Measurements from ENCODE around the gene LIPK.
"Not testable (repeated sequence)": the region's sequence is repeated elsewhere in the genome, so short reads cannot be mapped to it uniquely, and the experiment has no call there.

The LIPK gene

DNA sequence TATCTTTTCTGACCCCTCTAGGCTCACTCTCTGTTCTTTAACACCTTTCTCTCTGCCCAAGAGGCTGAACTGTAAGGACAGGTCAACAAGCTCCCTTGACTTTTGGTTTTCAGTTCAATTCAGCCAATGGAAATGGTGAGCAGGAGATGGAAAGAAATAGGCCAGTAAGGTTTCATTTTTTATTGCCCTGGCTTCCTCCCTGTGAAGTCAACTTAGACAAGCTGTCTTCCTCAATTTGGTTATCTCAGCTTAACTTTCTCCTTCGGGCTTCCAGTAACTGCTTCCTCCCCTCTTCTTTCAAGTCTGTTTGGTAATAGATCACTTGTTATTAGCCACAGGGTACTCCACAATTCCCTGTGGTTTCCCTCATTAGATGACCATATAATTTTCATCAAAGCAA, 19.7 kb downstream of the LIPK start:
- no peak for DNase-seq

DNA sequence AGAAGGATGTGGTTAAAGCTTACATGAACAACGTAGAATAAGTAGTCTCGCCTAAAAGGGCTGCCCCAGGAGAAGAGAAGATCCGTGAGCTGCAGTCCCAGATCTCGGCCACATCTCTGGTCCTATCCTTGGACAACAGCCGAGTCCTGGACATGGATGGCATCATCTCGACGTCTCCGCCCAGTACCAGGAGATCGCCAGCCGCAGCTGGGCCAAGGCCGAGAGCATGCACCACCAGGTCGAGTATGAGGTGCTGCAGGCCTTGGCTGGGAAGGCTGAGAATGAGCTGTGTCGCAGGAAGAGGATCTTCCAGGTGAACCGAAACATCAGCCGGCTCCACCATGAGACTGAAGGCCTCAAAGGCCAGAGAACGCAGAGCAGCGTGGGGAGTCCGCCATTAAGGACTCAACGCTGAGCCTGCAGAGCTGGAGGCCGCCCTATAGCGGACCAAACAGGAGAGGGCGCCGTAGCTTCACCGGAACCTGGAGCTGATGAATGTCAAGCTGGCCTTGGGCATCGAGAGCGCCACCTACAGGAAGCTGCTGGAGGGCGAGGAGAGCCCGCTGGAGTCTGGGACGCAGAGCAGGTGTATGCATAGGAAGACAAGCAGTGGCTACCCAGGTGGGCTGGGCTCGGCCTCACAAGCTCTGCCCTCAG, 22.2 kb downstream of the LIPK start:
- no peak for DNase-seq

DNA sequence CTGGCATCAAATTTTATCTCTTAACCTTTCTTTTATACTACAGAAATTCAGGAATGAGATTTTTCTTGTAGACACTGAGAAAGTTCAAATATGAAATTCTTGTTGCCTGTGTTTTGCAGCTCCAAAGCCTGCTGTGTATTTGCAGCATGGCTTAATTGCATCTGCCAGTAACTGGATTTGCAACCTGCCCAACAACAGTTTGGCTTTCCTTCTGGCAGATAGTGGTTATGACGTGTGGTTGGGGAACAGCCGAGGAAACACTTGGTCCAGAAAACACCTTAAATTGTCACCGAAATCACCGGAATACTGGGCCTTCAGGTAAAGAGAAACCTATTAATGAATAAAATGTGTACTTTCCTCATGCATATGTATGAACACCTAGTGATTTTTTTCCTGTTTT, 24.8 kb downstream of the LIPK start:
- DNase-seq, result no peak

DNA sequence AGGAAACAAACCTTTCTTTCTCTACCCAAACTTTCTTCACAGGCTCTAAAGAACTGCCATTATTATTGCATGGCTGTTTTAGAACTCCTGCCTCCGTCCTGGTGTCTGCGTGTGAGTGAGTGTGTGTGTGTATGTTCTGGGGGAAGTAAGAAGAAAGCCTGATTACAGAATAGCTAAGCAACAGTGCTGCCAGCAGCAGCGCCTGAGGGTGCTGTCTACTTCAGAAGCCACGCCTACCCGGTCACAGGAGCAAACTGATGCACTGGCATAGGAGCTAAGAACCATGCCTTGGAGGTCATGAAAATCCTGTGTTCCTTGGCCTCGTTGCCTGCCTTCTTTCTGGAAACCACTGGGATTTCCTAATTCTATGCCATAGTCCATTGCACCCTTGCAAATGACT, 25.2 kb downstream of the LIPK start:
- no peak for DNase-seq

DNA sequence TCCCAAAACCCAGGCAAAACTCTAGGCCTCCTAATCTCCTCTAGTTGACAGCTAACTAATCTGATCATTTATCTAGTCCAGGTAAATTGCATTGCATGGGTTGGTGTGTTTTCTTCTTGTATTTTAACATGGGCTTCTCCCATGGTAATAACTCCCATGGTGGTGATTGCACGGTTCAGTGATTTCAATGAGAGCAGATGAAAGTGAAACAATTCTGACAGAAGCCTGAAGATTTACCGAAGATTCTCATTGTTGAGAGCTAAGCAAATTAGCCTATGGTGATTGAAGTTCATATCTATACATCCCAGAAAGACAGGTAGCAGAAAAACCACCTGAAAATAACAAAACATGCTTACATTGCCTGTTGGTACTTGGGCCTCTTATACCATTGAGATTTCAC, 27.2 kb downstream of the LIPK start:
- no peak for DNase-seq

DNA sequence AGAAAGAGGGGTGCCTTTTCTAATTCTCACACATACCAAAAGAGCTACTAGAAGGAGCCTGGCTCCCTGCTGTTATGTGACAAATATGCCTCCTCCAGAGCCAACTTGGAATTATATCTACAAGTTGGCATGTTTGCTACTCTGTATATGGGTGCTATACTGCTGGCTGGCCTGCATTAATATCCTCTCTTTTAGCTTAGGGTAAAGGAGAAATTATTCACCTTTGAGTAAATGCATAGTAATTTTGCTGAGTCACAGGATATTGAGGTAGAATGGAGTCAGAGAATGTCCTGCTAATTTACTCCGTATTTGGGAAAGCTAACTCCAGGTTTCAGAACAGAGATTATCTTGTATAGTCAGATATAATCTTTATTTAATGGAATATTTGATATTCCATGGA, 29.6 kb downstream of the LIPK start:
- no peak for DNase-seq

DNA sequence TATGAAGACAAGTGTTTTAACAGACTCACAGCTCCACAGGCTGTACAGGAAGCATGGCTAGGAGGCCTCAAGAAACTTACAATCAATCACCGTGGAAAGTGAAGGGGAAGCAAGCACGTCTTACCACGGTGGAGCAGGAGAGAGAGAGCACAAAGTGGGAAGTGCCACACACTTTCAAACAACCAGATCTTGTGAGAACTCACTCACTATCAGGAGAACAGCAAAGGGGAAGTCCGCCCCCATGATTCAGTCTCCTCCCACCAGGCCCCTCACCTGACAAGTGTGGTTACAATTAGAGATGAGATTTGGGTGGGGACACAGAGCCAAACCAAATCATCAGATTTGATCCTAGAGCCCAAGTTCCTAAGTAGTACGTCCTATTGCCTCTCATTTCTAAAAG, 35.9 kb downstream of the LIPK start:
- DNase-seq, result not testable (repeated sequence)

DNA sequence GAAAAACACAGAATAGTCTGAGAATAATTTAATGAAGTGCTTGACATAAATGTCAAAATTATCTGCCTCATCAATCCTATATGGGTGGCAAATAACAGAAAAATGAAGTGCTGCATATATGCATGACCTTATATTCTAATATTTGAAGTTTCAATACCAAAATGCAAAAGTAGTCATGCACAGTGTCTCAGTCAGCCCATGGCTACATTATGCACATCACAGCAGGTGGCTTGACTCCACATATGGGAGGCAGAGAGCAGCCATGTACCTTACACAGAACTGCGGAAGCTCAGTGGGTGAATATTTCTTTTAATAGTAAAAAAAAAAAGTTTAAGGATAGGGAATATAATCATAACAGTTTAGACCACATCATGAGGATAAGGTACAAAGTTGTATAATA, 36.4 kb downstream of the LIPK start:
- no peak for DNase-seq

DNA sequence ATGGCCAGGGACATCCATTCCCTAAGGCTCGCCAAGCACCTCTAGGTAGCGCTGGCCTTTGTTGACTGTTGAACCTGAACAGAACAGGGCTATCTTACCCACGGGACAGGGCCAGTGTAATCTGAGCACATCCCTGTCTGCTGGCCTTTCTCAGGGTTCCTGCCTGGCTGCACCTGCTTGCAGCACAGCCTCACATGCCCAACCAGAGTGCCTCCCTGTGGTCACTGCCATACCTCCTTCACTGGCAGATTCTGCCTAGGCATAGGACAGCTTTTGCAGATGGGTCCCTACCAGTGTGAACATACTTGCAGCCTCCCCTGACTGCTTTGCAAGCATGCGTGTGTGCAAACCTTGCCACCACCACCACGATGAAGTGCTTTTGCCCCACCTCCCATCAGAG, 38.0 kb downstream of the LIPK start:
- no peak for DNase-seq

DNA sequence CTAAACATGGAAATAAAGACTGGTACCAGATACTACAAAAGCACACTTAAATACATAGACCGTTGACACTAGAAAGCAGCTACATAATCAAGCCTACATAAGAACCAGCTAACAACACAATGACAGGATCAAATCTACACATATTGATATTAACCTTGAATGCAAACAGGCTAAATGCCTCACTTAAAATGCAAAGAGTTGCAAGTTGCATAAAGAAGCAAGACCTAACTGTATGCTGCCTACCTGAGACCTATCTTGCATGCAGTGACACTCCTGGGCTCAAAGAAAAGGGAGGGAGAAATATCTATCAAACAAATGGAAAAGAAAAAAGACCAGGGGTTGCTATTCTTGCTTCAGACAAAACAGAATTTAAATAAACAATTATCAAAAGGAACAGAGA, 39.6 kb downstream of the LIPK start:
- DNase-seq, result no peak

DNA sequence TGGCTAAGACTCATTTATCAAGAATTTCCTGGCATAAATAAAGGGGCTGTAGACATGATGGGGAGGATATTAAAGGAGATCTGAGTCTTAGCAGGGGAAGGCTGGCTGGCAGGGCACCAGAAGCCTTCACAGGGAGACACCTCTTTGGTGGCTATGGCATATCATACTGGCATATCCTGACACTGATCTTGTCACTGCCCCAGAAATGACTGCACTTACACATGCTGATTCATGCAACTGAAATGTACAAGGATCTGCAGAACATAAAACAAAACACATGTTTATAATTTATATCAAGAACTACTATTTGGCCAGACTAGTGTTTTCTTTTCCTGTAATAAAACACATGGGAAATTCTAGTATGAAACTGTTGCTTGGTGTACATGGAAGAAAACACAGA, 48.2 kb downstream of the LIPK start:
- DNase-seq, result no peak

DNA sequence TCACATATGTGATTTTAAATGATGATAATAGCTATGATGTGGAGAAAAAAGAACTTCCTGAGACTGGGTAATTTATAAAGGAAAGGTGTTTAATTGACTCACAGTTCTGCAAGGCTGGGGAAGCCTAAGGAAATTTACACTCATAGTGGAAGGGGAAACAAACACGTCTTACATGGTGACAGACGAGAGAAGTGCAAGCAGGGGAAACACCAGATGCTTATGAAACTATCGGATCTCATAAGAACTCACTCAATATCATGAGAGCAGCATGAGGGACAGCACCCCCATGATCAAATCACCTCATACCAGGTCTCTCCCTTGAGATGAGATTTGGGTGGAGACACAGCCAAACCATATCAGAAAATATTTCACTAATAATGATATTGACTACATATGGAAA, 49.7 kb downstream of the LIPK start:
- DNase-seq, result no peak

DNA sequence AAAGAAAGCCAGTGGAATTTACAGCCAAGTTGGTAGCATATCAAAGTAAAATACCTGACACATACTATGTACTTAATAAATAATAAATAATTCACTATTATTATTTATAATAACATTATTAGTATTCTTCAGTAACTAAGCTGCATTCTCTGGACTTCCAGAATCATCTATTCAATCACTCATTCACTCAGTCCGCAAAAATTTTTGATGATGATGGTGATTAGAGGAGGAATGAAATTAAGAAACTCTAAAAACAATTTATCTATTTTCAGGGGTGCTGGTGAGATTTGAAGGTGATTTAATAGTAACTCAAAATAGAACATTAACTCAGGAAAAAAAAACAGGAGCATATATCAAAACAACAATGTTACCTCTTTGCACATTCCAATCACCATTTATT, 50.6 kb downstream of the LIPK start:
- no peak for DNase-seq

DNA sequence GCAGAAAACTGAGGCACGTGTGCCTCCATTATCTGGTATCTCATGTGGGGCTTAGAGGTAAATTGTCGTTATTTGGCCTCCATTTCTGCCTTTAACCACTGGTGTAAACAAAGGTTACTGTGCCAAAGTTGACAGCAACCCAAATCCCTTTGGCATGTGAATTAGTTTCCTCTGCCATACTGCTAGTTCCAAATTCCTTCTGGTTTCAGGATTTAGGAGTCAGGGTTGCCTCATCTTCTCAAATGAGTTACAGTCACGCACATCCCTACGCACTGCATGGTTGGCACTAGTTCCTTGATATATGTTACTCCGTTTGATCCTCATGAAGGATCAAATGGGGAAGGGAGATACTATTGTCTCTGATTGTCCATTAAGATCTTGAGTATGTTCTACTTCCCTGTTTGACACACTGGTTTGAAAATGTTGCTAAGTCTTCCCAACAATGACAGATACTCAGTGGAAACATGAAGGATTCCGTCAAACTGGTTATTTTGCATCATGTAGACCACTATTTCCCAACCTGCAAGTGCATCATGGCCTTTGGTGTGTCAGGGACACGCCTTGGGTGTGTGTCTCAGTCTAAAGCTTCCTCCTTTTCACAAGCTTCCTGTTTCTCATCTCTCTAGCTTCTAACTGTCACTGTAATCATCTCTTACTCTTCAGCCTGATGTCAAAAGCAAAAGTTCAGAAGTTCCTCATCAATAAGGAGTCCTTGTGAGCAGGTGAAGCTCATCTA, 53.5 kb downstream of the LIPK start, which contains the start of gene LIPN:
Gene LIPN (plus strand): TSS at position 655 of the 736 bp plus-strand sequence. CDS start 1,386 bp downstream, outside the sequence.
- DNase-seq, result no peak

DNA sequence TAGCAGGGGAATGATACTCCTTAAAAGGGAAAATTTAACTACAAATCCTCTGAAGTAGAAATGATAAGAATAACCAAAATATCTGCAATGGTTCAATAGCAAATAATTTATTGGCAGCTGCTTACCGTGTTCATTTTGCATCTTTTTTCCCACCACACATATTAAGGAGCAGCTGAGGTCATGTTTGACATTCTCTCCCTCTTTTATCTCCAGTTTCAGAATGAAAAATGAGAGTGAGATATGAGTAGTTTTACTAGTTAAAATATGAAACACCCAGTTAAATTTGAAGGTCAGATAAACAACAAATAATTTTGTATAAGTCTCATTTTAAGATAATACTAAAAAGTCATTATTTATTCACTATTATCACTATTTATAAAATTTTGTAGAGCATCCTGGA, 56.9 kb downstream of the LIPK start:
- no peak for DNase-seq

DNA sequence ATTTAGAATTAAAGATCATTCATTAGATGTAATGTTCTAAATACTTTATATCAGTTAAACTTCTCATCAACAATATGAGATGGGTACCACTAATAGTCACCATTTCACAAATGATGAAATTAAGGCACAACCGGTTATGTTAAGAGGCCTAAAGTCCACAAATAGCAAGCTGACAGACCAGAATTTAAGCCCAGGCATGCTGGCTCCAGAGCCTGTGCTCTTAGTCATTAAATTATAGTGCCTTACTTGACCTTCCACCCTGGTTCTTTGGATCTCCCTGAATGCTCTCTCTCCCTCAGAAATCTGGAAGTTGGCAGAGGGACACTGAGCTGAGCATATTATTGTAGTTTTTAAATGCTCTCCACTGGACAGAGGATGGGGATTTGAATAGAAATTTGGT, 57.4 kb downstream of the LIPK start:
- DNase-seq, result no peak

DNA sequence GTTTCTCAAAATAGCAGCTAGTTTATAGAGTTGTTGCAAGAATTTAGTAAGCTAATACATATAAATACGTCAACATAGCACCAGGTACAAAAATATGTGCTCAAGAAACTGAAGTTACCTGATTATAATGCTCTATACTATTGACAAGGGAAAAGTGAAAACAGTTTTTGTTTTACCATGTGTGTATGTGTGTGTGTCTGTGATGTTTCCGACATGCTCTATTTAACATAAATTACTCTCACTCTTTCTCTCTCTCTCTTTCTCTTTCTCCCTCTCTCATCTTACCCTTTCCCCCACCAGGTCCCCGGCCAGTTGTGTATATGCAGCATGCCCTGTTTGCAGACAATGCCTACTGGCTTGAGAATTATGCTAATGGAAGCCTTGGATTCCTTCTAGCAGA, 58.1 kb downstream of the LIPK start:
- DNase-seq, result no peak

DNA sequence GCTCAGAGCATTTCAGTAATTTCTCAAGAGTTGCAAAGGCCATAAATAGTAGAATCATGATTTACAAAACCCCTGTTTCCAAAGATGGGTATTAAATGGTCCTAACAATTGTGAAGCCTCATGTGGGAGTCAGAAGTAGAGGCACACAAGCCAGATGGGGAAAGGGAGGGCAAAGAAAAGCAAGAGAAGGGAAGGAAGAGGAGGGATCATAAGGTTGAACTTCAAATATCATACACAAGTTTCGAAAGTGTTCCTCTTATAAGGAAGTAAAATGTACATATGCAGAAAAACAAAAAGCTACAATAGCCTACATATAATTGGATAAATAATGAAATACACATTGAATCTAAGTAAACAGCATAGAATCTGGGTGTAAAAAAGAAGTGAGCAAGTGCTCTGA, 59.8 kb downstream of the LIPK start:
- DNase-seq, result no peak

DNA sequence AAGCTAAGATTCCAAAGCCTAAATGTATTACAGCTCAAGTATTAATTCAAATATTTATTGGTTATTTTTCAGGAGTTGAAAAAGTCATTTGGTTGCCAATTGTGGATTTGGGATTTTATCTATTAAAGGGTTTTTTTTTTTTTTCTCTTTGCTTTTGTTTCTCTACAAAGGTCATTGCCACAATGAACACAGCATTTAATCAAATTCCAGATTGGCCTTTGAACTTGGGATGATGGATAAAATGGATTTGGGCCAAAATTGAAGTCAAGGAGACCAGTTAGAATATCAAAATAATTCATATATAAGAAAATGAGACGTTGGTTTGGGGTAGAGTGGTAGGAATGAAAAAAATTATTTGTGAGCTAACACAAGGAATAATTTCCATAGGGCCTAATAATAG, 63.3 kb downstream of the LIPK start:
- no peak for DNase-seq

DNA sequence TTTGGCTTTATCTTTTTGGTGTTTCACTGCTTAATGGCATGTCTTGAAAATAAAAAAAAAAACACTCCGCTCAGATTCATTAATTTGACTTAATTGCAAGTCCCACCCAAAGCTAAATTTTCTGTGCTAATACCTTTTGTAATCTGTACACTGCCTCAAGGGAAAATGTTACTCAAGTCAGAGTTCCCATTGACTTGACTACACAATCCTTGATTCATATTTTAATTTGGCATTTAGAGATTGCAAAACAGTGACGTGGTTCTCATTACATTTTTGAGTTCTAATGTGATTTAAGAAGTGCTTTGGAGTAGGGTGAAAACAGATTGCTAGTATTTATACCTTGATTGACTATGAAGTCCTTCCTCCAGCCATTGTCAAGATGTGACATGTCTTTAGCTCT, 75.2 kb downstream of the LIPK start:
- no peak for DNase-seq

DNA sequence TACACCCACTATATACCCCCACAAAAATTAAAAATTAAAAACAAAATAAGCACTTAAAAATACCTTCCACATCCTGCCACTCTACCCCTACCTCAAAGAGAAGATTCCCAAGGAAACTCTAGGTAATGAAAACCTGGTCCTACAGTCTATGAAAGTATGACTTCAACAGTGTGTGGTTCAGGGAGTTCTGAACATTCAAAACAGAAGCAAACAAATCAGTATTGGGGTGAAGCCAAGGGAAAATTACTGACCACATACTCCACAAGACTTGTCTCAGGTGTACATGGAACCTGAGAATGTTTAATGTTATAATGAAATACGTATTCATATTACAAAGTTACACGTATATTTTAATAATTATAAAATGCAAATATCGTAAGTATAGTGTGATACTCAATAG, 76.2 kb downstream of the LIPK start:
- DNase-seq, result no peak

DNA sequence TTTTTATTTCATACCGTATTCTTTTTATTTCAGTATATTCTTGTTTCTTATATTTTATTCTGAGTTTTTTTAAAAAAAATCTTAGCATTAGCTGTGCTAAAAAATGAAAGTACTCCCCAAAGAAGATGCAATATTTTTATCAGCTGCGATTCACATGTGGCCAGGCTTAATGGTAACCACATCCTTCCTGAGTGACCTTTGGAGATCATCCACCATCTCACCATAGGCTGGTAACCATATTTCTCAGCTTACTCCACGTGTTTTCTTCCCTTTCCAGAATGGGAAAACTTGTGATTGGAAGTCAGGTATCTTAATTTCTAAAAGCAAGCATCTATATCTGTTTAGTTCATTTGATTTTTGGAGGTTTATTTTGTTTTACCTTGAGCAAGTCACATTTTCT, 77.7 kb downstream of the LIPK start:
- no peak for DNase-seq

DNA sequence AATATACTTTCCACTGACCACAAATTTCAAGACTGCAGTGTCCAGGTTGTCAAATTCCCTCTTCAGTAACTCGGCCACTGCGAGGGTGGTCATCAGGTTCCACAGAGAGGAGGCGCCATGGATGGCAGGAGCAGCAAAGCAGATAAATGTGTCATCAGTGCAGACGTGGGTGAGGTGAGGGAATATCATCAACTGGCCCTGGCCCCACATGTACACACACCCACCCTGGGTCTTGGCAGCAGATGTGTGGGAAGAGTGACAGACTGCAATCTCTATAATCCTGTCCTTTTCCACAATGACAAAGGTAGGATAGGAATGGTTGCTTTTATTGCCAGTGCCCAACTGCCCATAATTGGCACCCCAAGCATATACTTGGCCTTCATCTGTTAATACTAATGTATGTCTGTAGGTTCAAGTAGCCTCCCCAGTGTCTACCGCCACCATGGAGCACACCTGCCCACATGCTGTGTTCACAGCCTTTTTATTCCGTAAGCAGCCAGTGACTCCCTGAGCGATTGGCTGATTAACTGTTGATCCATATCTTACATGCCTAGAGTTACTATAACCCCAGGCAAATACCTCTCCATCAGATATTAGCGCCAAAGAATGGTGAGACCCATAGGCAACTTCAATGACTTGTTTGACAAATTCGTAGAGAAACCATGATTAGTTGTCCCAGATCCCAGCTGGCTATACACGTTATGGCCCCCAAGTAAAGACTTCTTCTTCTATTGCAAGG, 80.2 kb downstream of the LIPK start:
- DNase-seq, result no peak

DNA sequence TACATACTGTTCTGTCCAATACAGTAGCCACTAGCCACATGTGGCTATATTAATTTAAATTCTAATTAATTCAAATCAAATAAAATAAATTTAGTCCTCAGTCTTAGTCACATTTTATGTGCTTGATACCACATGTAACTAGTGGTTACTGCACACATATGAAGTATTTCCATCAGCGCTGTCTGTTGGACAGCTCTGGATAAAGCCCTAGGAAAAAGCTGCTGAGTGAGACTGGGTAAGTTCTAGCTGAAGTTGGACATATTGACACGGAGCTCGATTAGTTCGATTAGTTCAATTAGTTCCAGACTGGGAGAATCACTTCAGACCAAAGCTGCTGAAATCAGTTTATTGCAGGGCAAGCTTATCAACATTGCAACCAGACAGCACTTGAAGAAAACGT, 81.4 kb downstream of the LIPK start:
- no peak for DNase-seq

All from T-helper 9 cell (primary cell).